GM12874 (cell line): ENCODE data around the gene NPHP3.

Source experiments
- TF ChIP-seq, protein P1 (sequence below): IDR thresholded peaks from 2 replicates; pipeline ENCODE4 v1.5.1; 2011; ENCODE audit warnings: low read depth, mild to moderate bottlenecking, control low read depth, low read length, moderate library complexity; ENCODE audit not compliant: insufficient read depth

The NPHP3 gene

GRCh38 chr3:132654721-132655120 is 67.5 kb downstream of the NPHP3 start:
- TF ChIP-seq, protein P1, sequence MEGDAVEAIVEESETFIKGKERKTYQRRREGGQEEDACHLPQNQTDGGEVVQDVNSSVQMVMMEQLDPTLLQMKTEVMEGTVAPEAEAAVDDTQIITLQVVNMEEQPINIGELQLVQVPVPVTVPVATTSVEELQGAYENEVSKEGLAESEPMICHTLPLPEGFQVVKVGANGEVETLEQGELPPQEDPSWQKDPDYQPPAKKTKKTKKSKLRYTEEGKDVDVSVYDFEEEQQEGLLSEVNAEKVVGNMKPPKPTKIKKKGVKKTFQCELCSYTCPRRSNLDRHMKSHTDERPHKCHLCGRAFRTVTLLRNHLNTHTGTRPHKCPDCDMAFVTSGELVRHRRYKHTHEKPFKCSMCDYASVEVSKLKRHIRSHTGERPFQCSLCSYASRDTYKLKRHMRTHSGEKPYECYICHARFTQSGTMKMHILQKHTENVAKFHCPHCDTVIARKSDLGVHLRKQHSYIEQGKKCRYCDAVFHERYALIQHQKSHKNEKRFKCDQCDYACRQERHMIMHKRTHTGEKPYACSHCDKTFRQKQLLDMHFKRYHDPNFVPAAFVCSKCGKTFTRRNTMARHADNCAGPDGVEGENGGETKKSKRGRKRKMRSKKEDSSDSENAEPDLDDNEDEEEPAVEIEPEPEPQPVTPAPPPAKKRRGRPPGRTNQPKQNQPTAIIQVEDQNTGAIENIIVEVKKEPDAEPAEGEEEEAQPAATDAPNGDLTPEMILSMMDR = no peak

DNA sequence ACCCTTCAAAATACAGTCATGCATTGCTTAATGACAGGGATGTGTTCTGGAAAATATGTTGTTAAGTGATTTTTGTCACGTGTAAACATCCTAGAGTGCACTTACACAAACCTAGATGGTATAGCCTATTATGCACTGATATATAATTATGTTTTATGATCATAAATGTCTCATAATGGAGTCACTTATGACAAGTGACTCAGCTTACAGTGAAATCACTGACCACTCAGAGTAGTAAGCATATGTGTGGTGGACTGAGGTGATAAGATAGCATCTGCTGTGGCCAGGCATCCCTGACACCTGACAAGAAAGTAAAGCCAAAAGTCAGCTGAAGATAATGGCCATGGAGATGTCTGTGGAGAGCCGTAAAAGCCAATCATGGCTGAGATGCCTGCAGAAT is 68.0 kb downstream of the NPHP3 start:
- TF ChIP-seq, protein P1 = no peak

DNA sequence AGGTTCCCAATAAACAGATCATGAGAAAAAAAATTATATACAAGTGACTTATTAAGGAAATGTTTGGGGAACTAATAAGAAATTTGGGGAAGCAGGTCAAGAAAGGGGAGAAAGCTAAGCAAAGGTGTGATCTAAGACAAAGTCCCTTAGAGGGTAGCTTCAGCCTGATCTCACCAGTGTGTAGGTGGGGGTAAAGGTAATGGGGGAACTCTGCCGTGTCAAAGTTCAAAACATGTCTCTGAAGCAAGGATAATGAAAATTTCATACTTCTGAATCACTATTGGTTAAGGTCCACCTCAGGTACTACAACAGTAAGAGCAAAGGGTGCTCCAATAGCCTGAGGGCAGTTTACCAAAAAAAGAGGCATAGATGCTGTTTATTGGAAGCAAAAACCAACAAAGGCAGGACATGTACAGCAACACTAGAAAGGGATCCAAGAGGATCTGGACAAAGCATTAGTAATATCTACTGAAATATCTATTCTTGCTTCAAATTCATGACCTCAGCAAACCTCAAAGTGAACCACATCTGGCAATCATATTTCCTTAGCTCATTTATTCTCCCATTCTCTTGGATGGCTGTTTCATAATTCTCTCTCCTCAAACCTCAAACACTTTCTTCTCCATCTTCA is 69.5 kb downstream of the NPHP3 start:
- TF ChIP-seq, protein P1 = no peak

DNA sequence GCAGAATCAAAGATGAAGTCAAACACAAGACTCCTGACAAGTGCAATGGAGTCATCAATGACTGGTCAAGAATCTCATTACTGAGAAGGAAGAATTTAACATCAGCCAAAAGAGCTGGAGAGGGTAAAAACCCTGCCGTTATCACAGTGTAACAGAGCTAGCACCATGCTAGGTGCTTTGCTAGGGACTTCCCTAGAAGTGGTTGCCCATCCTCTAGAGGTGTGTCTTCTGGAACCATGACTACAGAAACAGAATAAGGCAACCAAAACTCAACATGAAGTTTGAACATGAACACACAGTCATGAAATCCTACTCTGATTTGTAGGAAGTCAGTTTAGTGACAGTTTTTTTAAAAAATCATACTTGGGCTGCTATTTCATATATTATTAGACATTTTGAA is 72.1 kb downstream of the NPHP3 start:
- TF ChIP-seq, protein P1 = no peak

DNA sequence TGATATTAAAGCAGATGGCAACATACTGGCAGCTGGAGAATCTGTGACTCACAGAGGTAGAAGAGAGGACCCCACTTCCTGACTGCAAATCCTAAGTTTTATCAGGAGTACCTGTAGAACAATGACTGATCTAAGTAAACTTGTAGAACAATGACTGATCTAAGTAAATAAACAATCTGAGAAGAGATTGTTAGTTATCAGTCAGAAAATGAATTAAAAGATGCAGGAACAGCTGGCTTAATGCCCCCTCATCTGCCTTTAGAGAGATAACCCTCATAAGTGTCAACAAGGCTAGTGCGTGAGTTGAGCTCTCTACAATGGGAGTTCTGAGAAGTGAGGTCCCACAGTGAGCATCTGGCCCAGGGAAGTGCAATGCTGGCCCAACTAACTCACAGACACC is 77.2 kb downstream of the NPHP3 start:
- TF ChIP-seq, protein P1 = no peak

GRCh38 chr3:132643366-132643765 is 78.8 kb downstream of the NPHP3 start:
- TF ChIP-seq, protein P1 = no peak

DNA sequence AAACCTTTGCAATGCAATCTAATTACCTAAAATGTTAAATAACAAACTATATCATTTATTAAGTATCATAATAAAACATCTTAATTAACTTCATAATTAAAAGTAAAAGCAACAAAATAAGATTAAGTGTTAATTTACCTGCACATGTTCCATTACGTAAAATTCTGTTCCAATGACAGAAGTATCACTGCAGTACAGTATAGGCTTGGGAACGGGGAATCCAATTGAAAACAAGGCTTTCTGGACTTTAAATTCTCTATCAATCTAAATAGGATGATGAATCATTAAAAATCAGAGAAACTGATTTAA is 79.7 kb downstream of the NPHP3 start:
- TF ChIP-seq, protein P1 = no peak
